HepG2 (cell line): ENCODE data around the gene BPIFB2. TPM values are rescaled to one million over a fixed set of nuclear protein-coding genes. Genes with fewer than 3 reads are reported as not detected.

Experiments
- ATAC-seq: fragments of 200-7000 bp; cut with Tn5 transposase; 3 replicates; pipeline ENCODE4 v1.9.1; 2020; ENCODE audit warnings: mild to moderate bottlenecking, moderate library complexity
- BruUV-seq: library from RNA; stranded (reverse); fragments of 400-500 nt; replicated peaks from 2 replicates; lab custom pipeline; 2021; lab: Mats Ljungman, UMichigan
- CTCF ChIA-PET: fragments of 300-600 bp; formaldehyde crosslinking; extraction: SDS; loops from one replicate; lab custom pipeline; 2021; ENCODE audit warnings: low total read pairs, inconsistent platforms, low intra/inter-chr PET ratio; lab: Yijun Ruan, JAX
- POLR2A ChIA-PET: fragments of 350-600 bp; sonication (Branson Sonifier 250); formaldehyde crosslinking; loops from one replicate; lab custom pipeline; 2020; ENCODE audit warnings: antibody characterized with exemption, inconsistent platforms; lab: Yijun Ruan, JAX
- DNase-seq: peaks from one replicate; pipeline ENCODE4 v3.0.0-alpha.2; 2015; ENCODE audit warnings: low spot score
- FAIRE-seq: peaks from 3 replicates; lab custom pipeline; 2011; peaks lifted over from hg19 to GRCh38; lab: Jason Lieb, UNC
- H2AFZ ChIP-seq: one replicate; pipeline ENCODE4 v1.6.1; 2011; ENCODE audit warnings: low read length, inconsistent platforms
- H3K27ac ChIP-seq: fragments of 300-600 bp; 3 replicates; pipeline ENCODE4 v1.8.0; 2011; ENCODE audit warnings: mixed run types, mild to moderate bottlenecking, mixed read lengths, low read length, inconsistent platforms; ENCODE audit not compliant: insufficient read depth; ENCODE audit errors: extremely low read length
- H3K27me3 ChIP-seq, 2 experiments: fragments of 200-600 bp in 1 of 2; 2 replicates in 1 of 2; 3 replicates in 1 of 2; pipeline versions ENCODE4 v1.6.0 to v1.8.0; 2011; ENCODE audit warnings: low read length in 2 of 2, mild to moderate bottlenecking in 2 of 2, moderate library complexity in 2 of 2, inconsistent platforms in 1 of 2; ENCODE audit not compliant: insufficient read depth in 2 of 2, control insufficient read depth in 1 of 2
- H3K36me3 ChIP-seq, 2 experiments: fragments of 200-600 bp in 1 of 2; replicated peaks in 1 of 2; 2 replicates in 1 of 2; 3 replicates in 1 of 2; pipeline versions ENCODE4 v1.5.1 to v1.8.0; 2011; ENCODE audit warnings: low read length in 2 of 2, inconsistent platforms in 1 of 2; ENCODE audit not compliant: insufficient read depth in 2 of 2, control insufficient read depth in 1 of 2
- H3K4me1 ChIP-seq: 2 replicates; pipeline ENCODE4 v1.5.1; 2012; ENCODE audit warnings: low read length, inconsistent platforms; ENCODE audit not compliant: insufficient read depth
- H3K4me2 ChIP-seq: 2 replicates; pipeline ENCODE4 v1.6.0; 2011; ENCODE audit warnings: low read depth, low read length, inconsistent platforms
- H3K4me3 ChIP-seq, 3 experiments: fragments of 200-600 bp in 1 of 3; sonication (generic), shearing (Covaris generic) in 1 of 3; replicated peaks in 1 of 3; 2 replicates each; pipeline ENCODE4 v1.5.1; 2011 to 2016; ENCODE audit warnings: low read length in 3 of 3, inconsistent platforms in 2 of 3, low read depth in 2 of 3, mild to moderate bottlenecking in 2 of 3, control low read depth in 1 of 3, mixed read lengths in 1 of 3; ENCODE audit not compliant: insufficient read depth in 1 of 3
- H3K79me2 ChIP-seq: one replicate; pipeline ENCODE4 v1.6.1; 2011; ENCODE audit warnings: low read length, inconsistent platforms; ENCODE audit not compliant: insufficient read depth
- H3K9ac ChIP-seq: 2 replicates; pipeline ENCODE4 v1.6.0; 2011; ENCODE audit warnings: mild to moderate bottlenecking, low read depth, low read length, inconsistent platforms; ENCODE audit not compliant: insufficient read depth
- H3K9me3 ChIP-seq: 2 replicates; pipeline ENCODE4 v1.5.1; 2012; ENCODE audit warnings: mild to moderate bottlenecking, low read length
- H4K20me1 ChIP-seq: 2 replicates; pipeline ENCODE4 v1.6.0; 2011; ENCODE audit warnings: inconsistent platforms, mild to moderate bottlenecking, low read length, moderate library complexity; ENCODE audit not compliant: insufficient read depth
- HOXA9 ChIP-seq: sonication (generic); formaldehyde crosslinking; IDR thresholded peaks from 2 replicates; pipeline ENCODE4 v1.8.1; 2022; ENCODE audit warnings: missing genetic modification reagents, mild to moderate bottlenecking, moderate library complexity, borderline replicate concordance
- ISL2 ChIP-seq: sonication (generic); formaldehyde crosslinking; IDR thresholded peaks from 2 replicates; pipeline ENCODE4 v1.5.0; 2020; ENCODE audit warnings: missing genetic modification reagents
- MAFG ChIP-seq: sonication (generic); formaldehyde crosslinking; IDR thresholded peaks from 2 replicates; pipeline ENCODE4 v1.5.1; 2020; ENCODE audit warnings: mild to moderate bottlenecking, missing genetic modification reagents
- ZNF232 ChIP-seq: sonication (generic); formaldehyde crosslinking; IDR thresholded peaks from 2 replicates; pipeline ENCODE4 v1.4.0; 2020; ENCODE audit warnings: missing genetic modification reagents, borderline replicate concordance
- ZNF253 ChIP-seq: sonication (generic); formaldehyde crosslinking; IDR thresholded peaks from 2 replicates; pipeline ENCODE4 v1.8.0; 2022; ENCODE audit warnings: mild to moderate bottlenecking, missing genetic modification reagents, borderline replicate concordance
- ZNF7 ChIP-seq: IDR thresholded peaks from 2 replicates; pipeline ENCODE4 v1.6.1; 2016; ENCODE audit warnings: missing biosample characterization, missing genetic modification reagents
- ZNF768 ChIP-seq: sonication (generic); formaldehyde crosslinking; IDR thresholded peaks from 2 replicates; pipeline ENCODE4 v1.4.0; 2020; ENCODE audit warnings: missing genetic modification reagents
- WGBS: methylation state at CpG from one replicate; pipeline ENCODE4 v1.1.6; 2017; ENCODE audit warnings: low lambda C conversion rate; 5-methylcytosine and 5-hydroxymethylcytosine counted together
- in situ Hi-C: cut with HindIII; loops from 2 replicates; pipeline ENCODE4 v1.10.0; 2017; ENCODE audit warnings: low pct_unique_long_range_greater_than_20kb; ENCODE audit not compliant: extremely low pct_ligation_motif_present
- intact Hi-C: fragments of 100-400 bp; cut with micrococcal nuclease; formaldehyde crosslinking; loops from one replicate; pipeline ENCODE4 v1.10.0; 2022; ENCODE audit not compliant: unreplicated experiment
- polyA plus RNA-seq, 8 experiments: library from polyadenylated mRNA; depleted of rRNA in 3 of 8; stranded (reverse) in 7 of 8; unstranded in 1 of 8; fragments of >200 nt; fragmentation: Illumina TruSeq in 4 of 8; extraction: Trizol in 4 of 8; gene quantifications; 2 replicates each; pipeline versions ENCODE4 v1.2.1 to v1.2.3, GENCODE V29; 2011 to 2016; ENCODE audit warnings: low read depth in 4 of 8, missing spikeins in 1 of 8, mixed read lengths in 1 of 8; ENCODE audit not compliant: insufficient read depth in 1 of 8
- total RNA-seq, 5 experiments: library from RNA; depleted of rRNA; stranded (reverse); fragments of >200 nt; fragmentation: Illumina TruSeq; extraction: Trizol; gene quantifications; 2 replicates each; pipeline ENCODE4 v1.2.3, GENCODE V29; 2016; ENCODE audit warnings: low read depth in 1 of 5
- TF ChIP-seq, protein P1 (sequence below): sonication (generic); formaldehyde crosslinking; IDR thresholded peaks from 2 replicates; pipeline ENCODE4 v1.4.0; 2020; ENCODE audit warnings: missing genetic modification reagents
- TF ChIP-seq, protein P2 (sequence below): IDR thresholded peaks from 2 replicates; pipeline ENCODE4 v1.6.1; 2016; ENCODE audit warnings: missing compliant biosample characterization, missing genetic modification reagents, borderline replicate concordance

Gene BPIFB2
- total and polyA plus RNA-seq, 2 of the 13 experiments (the other 11 are each of a cell fraction or from before 2014, with no cell fraction given), result 54.5 to 902 TPM

DNA sequence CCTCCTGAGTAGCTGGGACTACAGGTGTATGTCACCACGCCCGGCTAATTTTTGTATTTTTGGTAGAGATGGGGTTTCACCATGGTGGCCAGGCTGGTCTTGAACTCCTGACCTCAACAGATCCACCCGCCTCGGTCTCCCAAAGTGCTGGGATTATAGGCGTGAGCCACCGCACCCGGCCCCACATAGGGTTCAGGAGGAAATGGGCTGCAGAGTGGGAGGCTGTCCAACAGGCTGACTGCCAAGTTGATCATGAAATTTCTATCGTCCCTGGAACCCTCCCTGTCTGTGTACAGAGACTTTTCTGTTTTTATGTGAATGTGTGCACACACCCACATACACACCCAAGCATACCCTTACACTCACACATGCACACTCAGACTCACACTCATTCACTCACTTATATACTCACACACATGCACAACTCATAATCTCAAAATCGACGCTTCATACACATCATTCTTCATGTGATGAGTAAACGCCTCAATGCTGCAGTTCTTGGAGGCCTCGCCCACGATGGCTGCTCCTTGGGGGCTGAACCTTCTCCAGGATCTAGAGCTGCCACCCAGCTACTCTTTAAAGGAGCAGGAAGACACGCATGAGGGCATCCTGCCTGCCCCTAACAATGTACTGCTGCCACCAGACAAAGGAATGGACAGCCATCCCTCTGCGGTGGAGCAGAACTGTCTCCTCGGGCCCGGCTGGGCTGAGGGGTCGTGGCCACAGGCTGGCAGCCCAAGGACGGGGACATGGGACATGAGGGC lies 38.8 kb upstream of the BPIFB2 start:
- TF ChIP-seq ZNF7 (no peak), MAFG (CRISPR knock-in tag) (no peak), HOXA9 (CRISPR knock-in tag) (no peak), ZNF232 (no peak), ISL2 (CRISPR knock-in tag) (no peak), ZNF253 (CRISPR knock-in tag) (no peak), ZNF768 (CRISPR knock-in tag) (0 out of 2 replicates have a peak, but pooled peaks have one; percentile 23)
- TF ChIP-seq, protein P1, sequence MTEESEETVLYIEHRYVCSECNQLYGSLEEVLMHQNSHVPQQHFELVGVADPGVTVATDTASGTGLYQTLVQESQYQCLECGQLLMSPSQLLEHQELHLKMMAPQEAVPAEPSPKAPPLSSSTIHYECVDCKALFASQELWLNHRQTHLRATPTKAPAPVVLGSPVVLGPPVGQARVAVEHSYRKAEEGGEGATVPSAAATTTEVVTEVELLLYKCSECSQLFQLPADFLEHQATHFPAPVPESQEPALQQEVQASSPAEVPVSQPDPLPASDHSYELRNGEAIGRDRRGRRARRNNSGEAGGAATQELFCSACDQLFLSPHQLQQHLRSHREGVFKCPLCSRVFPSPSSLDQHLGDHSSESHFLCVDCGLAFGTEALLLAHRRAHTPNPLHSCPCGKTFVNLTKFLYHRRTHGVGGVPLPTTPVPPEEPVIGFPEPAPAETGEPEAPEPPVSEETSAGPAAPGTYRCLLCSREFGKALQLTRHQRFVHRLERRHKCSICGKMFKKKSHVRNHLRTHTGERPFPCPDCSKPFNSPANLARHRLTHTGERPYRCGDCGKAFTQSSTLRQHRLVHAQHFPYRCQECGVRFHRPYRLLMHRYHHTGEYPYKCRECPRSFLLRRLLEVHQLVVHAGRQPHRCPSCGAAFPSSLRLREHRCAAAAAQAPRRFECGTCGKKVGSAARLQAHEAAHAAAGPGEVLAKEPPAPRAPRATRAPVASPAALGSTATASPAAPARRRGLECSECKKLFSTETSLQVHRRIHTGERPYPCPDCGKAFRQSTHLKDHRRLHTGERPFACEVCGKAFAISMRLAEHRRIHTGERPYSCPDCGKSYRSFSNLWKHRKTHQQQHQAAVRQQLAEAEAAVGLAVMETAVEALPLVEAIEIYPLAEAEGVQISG (CRISPR knock-in tag), result no peak
- TF ChIP-seq, protein P2, sequence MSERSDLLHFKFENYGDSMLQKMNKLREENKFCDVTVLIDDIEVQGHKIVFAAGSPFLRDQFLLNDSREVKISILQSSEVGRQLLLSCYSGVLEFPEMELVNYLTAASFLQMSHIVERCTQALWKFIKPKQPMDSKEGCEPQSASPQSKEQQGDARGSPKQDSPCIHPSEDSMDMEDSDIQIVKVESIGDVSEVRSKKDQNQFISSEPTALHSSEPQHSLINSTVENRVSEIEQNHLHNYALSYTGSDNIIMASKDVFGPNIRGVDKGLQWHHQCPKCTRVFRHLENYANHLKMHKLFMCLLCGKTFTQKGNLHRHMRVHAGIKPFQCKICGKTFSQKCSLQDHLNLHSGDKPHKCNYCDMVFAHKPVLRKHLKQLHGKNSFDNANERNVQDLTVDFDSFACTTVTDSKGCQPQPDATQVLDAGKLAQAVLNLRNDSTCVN (CRISPR knock-in tag), result no peak
- in situ Hi-C loops (no loop called here), intact Hi-C loops (no loop called here)
- POLR2A ChIA-PET, result no interaction called here
- Histone ChIP-seq H3K4me2 (no peak overlapping the region), H3K9me3 (no peaks in the 10 kb centered on the region), H3K79me2 (no peaks in the 10 kb centered on the region), H3K36me3 (no peaks in the 10 kb centered on the region), H4K20me1 (no peaks in the 10 kb centered on the region), H3K27ac (no peak overlapping the region), H3K4me3 (no peak overlapping the region), H3K27me3 (peaks cover 1 to 48% of the 10 kb centered on the region in 2 experiments; a peak in 4 of 5 replicates), H3K4me1 (peaks cover 26% of the 10 kb centered on the region), H2AFZ (no peak overlapping the region), H3K9ac (no peak overlapping the region)
- DNase-seq, result no peak
- no peak for ATAC-seq
- CTCF ChIA-PET, result no interaction called here
- BruUV-seq, result no TSS peak
- FAIRE-seq, result no peak
- 47% methylated on average over 19 of the region's 19 CpGs for WGBS
